Kidney (tissue), 14 donors: ENCODE data around the gene ZNF618. TPM values are rescaled to one million over a fixed set of nuclear protein-coding genes. Genes with fewer than 3 reads are reported as not detected.
A peak's percentile ranks its signal among the peaks of the same experiment; 100 is the strongest.

Experiments used
- DNase-seq, 5 donors: peaks; one replicate each; pipeline ENCODE4 v3.0.0-alpha.2; 2013 to 2020
- FAIRE-seq: peaks from 2 replicates; lab custom pipeline; 2012; peaks lifted over from hg19 to GRCh38; lab: Jason Lieb, UNC
- H3K27ac ChIP-seq, 2 donors: one replicate each; pipeline ENCODE4 v1.7.0; 2013; ENCODE audit warnings: low read depth in 2 of 2, low read length in 2 of 2, inconsistent platforms in 1 of 2
- H3K27me3 ChIP-seq: one replicate; pipeline ENCODE4 v1.7.1; 2013; ENCODE audit warnings: low read length, inconsistent platforms; ENCODE audit not compliant: control insufficient read depth, insufficient read depth
- H3K36me3 ChIP-seq, 3 donors: one replicate each; pipeline versions ENCODE4 v1.7.0 to v1.7.1; 2013; ENCODE audit warnings: low read length in 3 of 3, control low read depth in 1 of 3, inconsistent platforms in 1 of 3; ENCODE audit not compliant: insufficient read depth in 3 of 3, control insufficient read depth in 2 of 3
- H3K4me1 ChIP-seq, 3 donors: one replicate each; pipeline versions ENCODE4 v1.7.0 to v1.7.1; 2013; ENCODE audit warnings: low read length in 3 of 3, inconsistent platforms in 1 of 3, low read depth in 1 of 3; ENCODE audit not compliant: control insufficient read depth in 2 of 3, insufficient read depth in 2 of 3
- H3K4me3 ChIP-seq, 3 donors: one replicate each; pipeline versions ENCODE4 v1.7.0 to v1.8.1; 2013; ENCODE audit warnings: low read length in 3 of 3, control low read depth in 1 of 3, inconsistent platforms in 1 of 3
- H3K9ac ChIP-seq, 3 donors: one replicate each; pipeline versions ENCODE4 v1.7.0 to v1.7.1; 2013; ENCODE audit warnings: low read length in 3 of 3, control low read depth in 1 of 3, inconsistent platforms in 1 of 3
- H3K9me3 ChIP-seq, 3 donors: one replicate each; pipeline versions ENCODE4 v1.7.0 to v1.7.1; 2013; ENCODE audit warnings: low read length in 3 of 3, control low read depth in 1 of 3, inconsistent platforms in 1 of 3; ENCODE audit not compliant: control insufficient read depth in 2 of 3, insufficient read depth in 1 of 3
- intact Hi-C: fragments of 100-400 bp; cut with DNase I; formaldehyde crosslinking; loops from one replicate; pipeline ENCODE4 v1.11.1; 2022
- polyA plus RNA-seq: library from polyadenylated mRNA; stranded (reverse); fragments of 350-450 nt; fragmentation: Illumina TruSeq; extraction: RNeasy Lipid Tissue Mini Kit (QIAGEN cat#74804); gene quantifications from one replicate; pipeline ENCODE4 v1.2.3, GENCODE V29; 2014; ENCODE audit warnings: low read depth, low replicate concordance; ENCODE audit not compliant: insufficient read depth
- total RNA-seq: library from RNA; stranded (reverse); fragmentation: NEBNext Ultra II Directional; extraction: Animal tissue kit (Norgen Biotek cat#: 25700); gene quantifications from one replicate; pipeline ENCODE4 v1.2.1, GENCODE V29; 2021
- TF ChIP-seq, protein P1 (sequence below): IDR thresholded peaks from 3 replicates; pipeline ENCODE4 v1.5.1; 2012; ENCODE audit warnings: mild to moderate bottlenecking, moderate library complexity, borderline replicate concordance; ENCODE audit not compliant: insufficient read depth; ENCODE audit errors: extremely low read depth
- donor health status: control.
- donor health status: control.
- donor health status: control.
- donor health status: control.
- donor health status: control.
- donor health status: DM: yes; HTN: yes; CAD: no.
- donor health status: Normal renal cell carcinoma (clear cell type).

The ZNF618 gene
- total and polyA plus RNA-seq, 2 donors from 2014 or later = 5.6 to 31.9 TPM

- Histone ChIP-seq H3K27ac (no peak overlapping the region), H3K9me3 (peaks cover 2 to 19% (median 4%) of the 10 kb centered on the region in 3 donors), H3K4me3 (no peak overlapping the region), H3K27me3 (no peaks in the 10 kb centered on the region), H3K4me1 (no peaks in the 10 kb centered on the region), H3K9ac (no peak overlapping the region), H3K36me3 (peaks cover 3 to 26% (median 13%) of the 10 kb centered on the region in 3 donors)
- intact Hi-C loops = no loop called here
- FAIRE-seq = no peak
- TF ChIP-seq, protein P1, sequence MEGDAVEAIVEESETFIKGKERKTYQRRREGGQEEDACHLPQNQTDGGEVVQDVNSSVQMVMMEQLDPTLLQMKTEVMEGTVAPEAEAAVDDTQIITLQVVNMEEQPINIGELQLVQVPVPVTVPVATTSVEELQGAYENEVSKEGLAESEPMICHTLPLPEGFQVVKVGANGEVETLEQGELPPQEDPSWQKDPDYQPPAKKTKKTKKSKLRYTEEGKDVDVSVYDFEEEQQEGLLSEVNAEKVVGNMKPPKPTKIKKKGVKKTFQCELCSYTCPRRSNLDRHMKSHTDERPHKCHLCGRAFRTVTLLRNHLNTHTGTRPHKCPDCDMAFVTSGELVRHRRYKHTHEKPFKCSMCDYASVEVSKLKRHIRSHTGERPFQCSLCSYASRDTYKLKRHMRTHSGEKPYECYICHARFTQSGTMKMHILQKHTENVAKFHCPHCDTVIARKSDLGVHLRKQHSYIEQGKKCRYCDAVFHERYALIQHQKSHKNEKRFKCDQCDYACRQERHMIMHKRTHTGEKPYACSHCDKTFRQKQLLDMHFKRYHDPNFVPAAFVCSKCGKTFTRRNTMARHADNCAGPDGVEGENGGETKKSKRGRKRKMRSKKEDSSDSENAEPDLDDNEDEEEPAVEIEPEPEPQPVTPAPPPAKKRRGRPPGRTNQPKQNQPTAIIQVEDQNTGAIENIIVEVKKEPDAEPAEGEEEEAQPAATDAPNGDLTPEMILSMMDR = no peak
- DNase-seq = no peak
These were observed 147.9 kb downstream of the ZNF618 start for GRCh38 chr9:114023961-114024360.

DNA sequence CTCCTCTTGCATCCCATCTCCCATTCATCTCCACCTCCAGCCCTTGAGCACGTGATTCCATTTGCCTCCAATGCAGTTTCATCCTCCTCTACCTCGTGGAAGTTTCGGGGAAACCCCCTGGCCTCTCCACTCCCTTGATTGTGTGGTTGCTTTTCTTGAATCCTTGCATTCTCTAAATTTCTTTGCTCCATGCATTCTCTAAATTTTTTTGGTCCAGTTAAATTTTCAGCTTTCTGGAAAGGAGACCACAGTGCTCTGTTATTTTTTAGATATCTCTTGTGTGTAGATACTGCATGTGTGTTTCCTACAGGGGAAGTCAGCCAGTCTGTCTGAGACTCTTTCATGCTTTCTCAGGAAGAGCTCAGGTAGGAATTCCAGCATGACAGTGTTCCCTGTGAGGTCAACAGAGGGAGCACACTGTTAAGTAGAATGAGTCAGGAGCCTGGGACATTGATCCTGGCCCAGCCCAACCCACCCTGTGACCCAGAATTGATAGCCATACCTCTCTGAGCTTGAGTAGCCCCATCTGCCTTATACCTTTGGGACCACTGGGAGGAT lies 149.2 kb downstream of the ZNF618 start:
- DNase-seq (peak in 1 of 5 donors; percentile 2), FAIRE-seq (no peak)
- TF ChIP-seq, protein P1 = no peak
- Histone ChIP-seq H3K27me3 (no peaks in the 10 kb centered on the region), H3K9ac (no peak overlapping the region), H3K27ac (no peak overlapping the region), H3K4me3 (no peak overlapping the region), H3K4me1 (no peaks in the 10 kb centered on the region), H3K9me3 (peaks cover 2 to 19% (median 4%) of the 10 kb centered on the region in 3 donors), H3K36me3 (peaks cover 0 to 39% (median 10%) of the 10 kb centered on the region in 3 donors)
- intact Hi-C loops = no loop called here

GRCh38 chr9:114025760-114026159 lies 149.7 kb downstream of the ZNF618 start:
- H3K4me1 ChIP-seq = no peaks in the 10 kb centered on the region
- H3K9me3 ChIP-seq = peaks cover 2 to 19% (median 4%) of the 10 kb centered on the region in 3 donors
- intact Hi-C loops = no loop called here
- DNase-seq (no peak), FAIRE-seq (no peak)
- TF ChIP-seq, protein P1 = no peak
- H3K4me3 ChIP-seq = no peak overlapping the region
- H3K27me3 ChIP-seq = no peaks in the 10 kb centered on the region
- no peak overlapping the region for H3K27ac ChIP-seq
- no peak overlapping the region for H3K9ac ChIP-seq
- peaks cover 0 to 42% (median 14%) of the 10 kb centered on the region in 3 donors for H3K36me3 ChIP-seq
